ENCODE measurements around the gene CHCHD2.
"Not testable (repeated sequence)": the region's sequence is repeated elsewhere in the genome, so short reads cannot be mapped to it uniquely, and the experiment has no call there.

The CHCHD2 gene

GRCh38 chr7:56092388-56092787 is 13.9 kb downstream of the CHCHD2 start:
- not testable (repeated sequence) for H2AK5ac ChIP-seq (ENCODE audit: low read depth, low read length); H3K18ac ChIP-seq (ENCODE audit: low read length); DNase-seq (ENCODE audit: low spot score); H2AFZ ChIP-seq (ENCODE audit: low read length); H3K27me3 ChIP-seq (ENCODE audit: control insufficient read depth in 3 of 3, insufficient read depth in 3 of 3, low read depth in 1 of 3, low read length in 3 of 3); H2BK120ac ChIP-seq (ENCODE audit: low read depth, low read length); H4K8ac ChIP-seq (ENCODE audit: low read depth, low read length); H3K4me3 ChIP-seq (ENCODE audit: low read length in 2 of 2); H3K9me3 ChIP-seq (replicated peaks in 1 of 2; ENCODE audit: control insufficient read depth in 2 of 2, insufficient read depth in 1 of 2, low read depth in 1 of 2, low read length in 2 of 2); H2BK12ac ChIP-seq (ENCODE audit: low read length); H4K91ac ChIP-seq (ENCODE audit: low read depth, low read length, poor library complexity); H3K9ac ChIP-seq (ENCODE audit: low read depth, low read length, poor library complexity); H3K23ac ChIP-seq (ENCODE audit: low read depth, low read length, poor library complexity); H3K27ac ChIP-seq (replicated peaks; ENCODE audit: low read length); H2BK5ac ChIP-seq (ENCODE audit: low read length); H3K4me2 ChIP-seq (ENCODE audit: insufficient read depth, low read length, poor library complexity, severe bottlenecking); H2BK15ac ChIP-seq (ENCODE audit: low read length); H3K36me3 ChIP-seq (replicated peaks in 1 of 2; ENCODE audit: control insufficient read depth in 2 of 2, insufficient read depth in 2 of 2, low read length in 2 of 2); H3K4ac ChIP-seq (ENCODE audit: low read length); H3K14ac ChIP-seq (ENCODE audit: low read length); H3K4me1 ChIP-seq (ENCODE audit: control insufficient read depth in 2 of 2, insufficient read depth in 1 of 2, low read depth in 1 of 2, low read length in 2 of 2); H3K79me1 ChIP-seq (ENCODE audit: low read depth, low read length)
- no CpG with 5 or more reads among the region's 6 CpGs for WGBS, 2 donors (ENCODE audit: extremely low coverage in 2 of 2, insufficient read length in 2 of 2, insufficient replicate concordance in 1 of 2)

GRCh38 chr7:56091591-56091990 is 14.7 kb downstream of the CHCHD2 start:
- no CpG with 5 or more reads among the region's 3 CpGs for WGBS, 2 donors (ENCODE audit: extremely low coverage in 2 of 2, insufficient read length in 2 of 2, insufficient replicate concordance in 1 of 2)
- no peak overlapping the region for H2AFZ ChIP-seq (ENCODE audit: low read length)

GRCh38 chr7:56087445-56087844 is 18.8 kb downstream of the CHCHD2 start:
- Histone ChIP-seq H3K4me2 (ENCODE audit: insufficient read depth, low read length, poor library complexity, severe bottlenecking) (no peak overlapping the region), H2BK5ac (ENCODE audit: low read length) (no peak overlapping the region), H2BK120ac (ENCODE audit: low read depth, low read length) (no peak overlapping the region), H3K4me3 (ENCODE audit: low read length in 2 of 2) (peak overlapping the region in 1 of 2 donors; percentile 63), H3K27me3 (ENCODE audit: control insufficient read depth in 3 of 3, insufficient read depth in 3 of 3, low read depth in 1 of 3, low read length in 3 of 3) (no peaks in the 10 kb centered on the region), H3K4me1 (ENCODE audit: control insufficient read depth in 2 of 2, insufficient read depth in 1 of 2, low read depth in 1 of 2, low read length in 2 of 2) (no peaks in the 10 kb centered on the region), H3K9ac (ENCODE audit: low read depth, low read length, poor library complexity) (no peak overlapping the region), H3K36me3 (replicated peaks in 1 of 2; ENCODE audit: control insufficient read depth in 2 of 2, insufficient read depth in 2 of 2, low read length in 2 of 2) (peaks cover 4 to 10% of the 10 kb centered on the region in 2 donors), H2BK12ac (ENCODE audit: low read length) (no peak overlapping the region), H4K91ac (ENCODE audit: low read depth, low read length, poor library complexity) (no peak overlapping the region), H3K9me3 (replicated peaks in 1 of 2; ENCODE audit: control insufficient read depth in 2 of 2, insufficient read depth in 1 of 2, low read depth in 1 of 2, low read length in 2 of 2) (no peaks in the 10 kb centered on the region), H3K14ac (ENCODE audit: low read length) (peak overlapping the region; percentile 17), H2AK5ac (ENCODE audit: low read depth, low read length) (peak overlapping the region; percentile 46), H2BK15ac (ENCODE audit: low read length) (no peak overlapping the region), H2AFZ (ENCODE audit: low read length) (no peak overlapping the region), H4K8ac (ENCODE audit: low read depth, low read length) (no peak overlapping the region), H3K18ac (ENCODE audit: low read length) (peak overlapping the region; percentile 4), H3K27ac (replicated peaks; ENCODE audit: low read length) (no peak overlapping the region), H3K23ac (ENCODE audit: low read depth, low read length, poor library complexity) (no peak overlapping the region), H3K4ac (ENCODE audit: low read length) (peak overlapping the region; percentile 37), H3K79me1 (ENCODE audit: low read depth, low read length) (no peaks in the 10 kb centered on the region)
- no peak for DNase-seq (ENCODE audit: low spot score)
- WGBS, 2 donors (ENCODE audit: extremely low coverage in 2 of 2, insufficient read length in 2 of 2, insufficient replicate concordance in 1 of 2) = no CpG with 5 or more reads among the region's 16 CpGs

More at GRCh38 chr7:56091591-56091990, 14.7 kb downstream of the CHCHD2 start:
- Histone ChIP-seq H4K8ac (ENCODE audit: low read depth, low read length) (no peak overlapping the region), H3K27ac (replicated peaks; ENCODE audit: low read length) (no peak overlapping the region), H3K18ac (ENCODE audit: low read length) (no peak overlapping the region), H3K27me3 (ENCODE audit: control insufficient read depth in 3 of 3, insufficient read depth in 3 of 3, low read depth in 1 of 3, low read length in 3 of 3) (no peaks in the 10 kb centered on the region), H3K14ac (ENCODE audit: low read length) (no peak overlapping the region), H3K9ac (ENCODE audit: low read depth, low read length, poor library complexity) (no peak overlapping the region), H2BK15ac (ENCODE audit: low read length) (no peak overlapping the region), H2BK120ac (ENCODE audit: low read depth, low read length) (no peak overlapping the region), H3K9me3 (replicated peaks in 1 of 2; ENCODE audit: control insufficient read depth in 2 of 2, insufficient read depth in 1 of 2, low read depth in 1 of 2, low read length in 2 of 2) (no peaks in the 10 kb centered on the region), H2BK5ac (ENCODE audit: low read length) (no peak overlapping the region), H3K79me1 (ENCODE audit: low read depth, low read length) (no peaks in the 10 kb centered on the region), H2AK5ac (ENCODE audit: low read depth, low read length) (no peak overlapping the region), H3K36me3 (replicated peaks in 1 of 2; ENCODE audit: control insufficient read depth in 2 of 2, insufficient read depth in 2 of 2, low read length in 2 of 2) (peaks cover 4 to 7% of the 10 kb centered on the region in 2 donors), H2BK12ac (ENCODE audit: low read length) (no peak overlapping the region), H3K4ac (ENCODE audit: low read length) (no peak overlapping the region), H3K23ac (ENCODE audit: low read depth, low read length, poor library complexity) (no peak overlapping the region), H4K91ac (ENCODE audit: low read depth, low read length, poor library complexity) (no peak overlapping the region), H3K4me1 (ENCODE audit: control insufficient read depth in 2 of 2, insufficient read depth in 1 of 2, low read depth in 1 of 2, low read length in 2 of 2) (no peaks in the 10 kb centered on the region), H3K4me3 (ENCODE audit: low read length in 2 of 2) (no peak overlapping the region), H3K4me2 (ENCODE audit: insufficient read depth, low read length, poor library complexity, severe bottlenecking) (no peak overlapping the region)
- no peak for DNase-seq (ENCODE audit: low spot score)

GRCh38 chr7:56086761-56087160 is 19.5 kb downstream of the CHCHD2 start:
- H3K4me2 ChIP-seq (ENCODE audit: insufficient read depth, low read length, poor library complexity, severe bottlenecking) = no peak overlapping the region
- no peak for DNase-seq (ENCODE audit: low spot score)
- no peak overlapping the region for H4K91ac ChIP-seq (ENCODE audit: low read depth, low read length, poor library complexity)
- no peak overlapping the region for H3K27ac ChIP-seq (replicated peaks; ENCODE audit: low read length)
- no peaks in the 10 kb centered on the region for H3K27me3 ChIP-seq (ENCODE audit: control insufficient read depth in 3 of 3, insufficient read depth in 3 of 3, low read depth in 1 of 3, low read length in 3 of 3)
- no peak overlapping the region for H2BK15ac ChIP-seq (ENCODE audit: low read length)
- no peak overlapping the region for H3K4ac ChIP-seq (ENCODE audit: low read length)
- no peak overlapping the region for H3K23ac ChIP-seq (ENCODE audit: low read depth, low read length, poor library complexity)
- H2AFZ ChIP-seq (ENCODE audit: low read length) = no peak overlapping the region
- no peak overlapping the region for H2BK5ac ChIP-seq (ENCODE audit: low read length)
- H3K4me1 ChIP-seq (ENCODE audit: control insufficient read depth in 2 of 2, insufficient read depth in 1 of 2, low read depth in 1 of 2, low read length in 2 of 2) = no peaks in the 10 kb centered on the region
- H2BK120ac ChIP-seq (ENCODE audit: low read depth, low read length) = no peak overlapping the region
- no peak overlapping the region for H3K14ac ChIP-seq (ENCODE audit: low read length)
- no peak overlapping the region for H2AK5ac ChIP-seq (ENCODE audit: low read depth, low read length)
- H4K8ac ChIP-seq (ENCODE audit: low read depth, low read length) = no peak overlapping the region
- H3K79me1 ChIP-seq (ENCODE audit: low read depth, low read length) = no peaks in the 10 kb centered on the region
- H3K9me3 ChIP-seq (replicated peaks in 1 of 2; ENCODE audit: control insufficient read depth in 2 of 2, insufficient read depth in 1 of 2, low read depth in 1 of 2, low read length in 2 of 2) = no peaks in the 10 kb centered on the region
- H3K36me3 ChIP-seq (replicated peaks in 1 of 2; ENCODE audit: control insufficient read depth in 2 of 2, insufficient read depth in 2 of 2, low read length in 2 of 2) = peaks cover 7 to 10% of the 10 kb centered on the region in 2 donors
- WGBS, 2 donors (ENCODE audit: extremely low coverage in 2 of 2, insufficient read length in 2 of 2, insufficient replicate concordance in 1 of 2) = no CpG with 5 or more reads among the region's 7 CpGs
- no peak overlapping the region for H3K4me3 ChIP-seq (ENCODE audit: low read length in 2 of 2)
- no peak overlapping the region for H3K9ac ChIP-seq (ENCODE audit: low read depth, low read length, poor library complexity)
- H2BK12ac ChIP-seq (ENCODE audit: low read length) = no peak overlapping the region
- H3K18ac ChIP-seq (ENCODE audit: low read length) = no peak overlapping the region

Measured in neuronal stem cell (in vitro differentiated cells).